BLaER1 treated with 17β-estradiol and CSF1 and Interleukin-3, amounts not matched to agents 10 nM and 100 nM (cell line): ENCODE data around the gene NRXN2.
A peak's percentile ranks its signal among the peaks of the same experiment; 100 is the strongest.

ENCODE experiments used
- H3K27ac ChIP-seq, 11 experiments: shearing (Covaris generic); formaldehyde crosslinking; 2 replicates each; pipeline ENCODE4 v1.8.1; 2022
- H3K27me3 ChIP-seq, 11 experiments: shearing (Covaris generic); formaldehyde crosslinking; 2 replicates each; pipeline ENCODE4 v1.8.1; 2022
- H3K36me3 ChIP-seq, 11 experiments: shearing (Covaris generic); formaldehyde crosslinking; 2 replicates each; pipeline ENCODE4 v1.8.1; 2022
- H3K4me1 ChIP-seq, 10 experiments: shearing (Covaris generic); formaldehyde crosslinking; 2 replicates each; pipeline ENCODE4 v1.8.1; 2022
- H3K4me2 ChIP-seq, 11 experiments: shearing (Covaris generic); formaldehyde crosslinking; 2 replicates each; pipeline ENCODE4 v1.8.1; 2022
- H3K4me3 ChIP-seq, 10 experiments: shearing (Covaris generic); formaldehyde crosslinking; 2 replicates each; pipeline ENCODE4 v1.8.1; 2022
- H3K9ac ChIP-seq, 11 experiments: shearing (Covaris generic); formaldehyde crosslinking; 2 replicates each; pipeline ENCODE4 v1.8.1; 2022
- H3K9me3 ChIP-seq, 11 experiments: shearing (Covaris generic); formaldehyde crosslinking; replicated peaks in 1 of 11; 2 replicates each; pipeline ENCODE4 v1.8.1; 2022
- H4K20me1 ChIP-seq, 11 experiments: shearing (Covaris generic); formaldehyde crosslinking; 2 replicates each; pipeline ENCODE4 v1.8.1; 2022
- Cebpa-rat ChIP-seq, 11 experiments: shearing (Covaris generic); IDR thresholded peaks; 2 replicates each; pipeline ENCODE4 v1.8.1; 2022

The NRXN2 gene

GRCh38 chr11:64608046-64608445 lies 115.0 kb downstream of the NRXN2 start:
- H3K9ac ChIP-seq = peak overlapping the region in 9 of 11 experiments; percentile 11 to 79 (median 62); a peak in 15 of 22 replicates
- peaks cover 0 to 27% (median 0%) of the 10 kb centered on the region in 11 experiments; a peak in 8 of 22 replicates for H3K27me3 ChIP-seq
- peak overlapping the region; percentile 63 to 97 (median 91) for H3K4me2 ChIP-seq
- no peaks in the 10 kb centered on the region for H4K20me1 ChIP-seq
- H3K4me1 ChIP-seq = peaks cover 51 to 90% (median 80%) of the 10 kb centered on the region in 10 experiments
- no peaks in the 10 kb centered on the region for H3K36me3 ChIP-seq
- no peaks in the 10 kb centered on the region for H3K9me3 ChIP-seq
- H3K4me3 ChIP-seq = peak overlapping the region in 4 of 10 experiments; percentile 21 to 40 (median 32); a peak in 6 of 20 replicates
- no peak for TF ChIP-seq Cebpa-rat (IDR thresholded peaks at IDR 0.05)
- H3K27ac ChIP-seq = peak overlapping the region in 8 of 11 experiments; percentile 60 to 85 (median 76); a peak in 16 of 22 replicates

- H3K4me3 ChIP-seq = peak overlapping the region in 6 of 10 experiments; percentile 4 to 40 (median 26); a peak in 6 of 20 replicates
- H3K36me3 ChIP-seq = no peaks in the 10 kb centered on the region
- H3K9me3 ChIP-seq = no peaks in the 10 kb centered on the region
- TF ChIP-seq Cebpa-rat (IDR thresholded peaks at IDR 0.05) = no peak
- peaks cover 0 to 27% (median 0%) of the 10 kb centered on the region in 11 experiments; a peak in 8 of 22 replicates for H3K27me3 ChIP-seq
- H3K27ac ChIP-seq = peak overlapping the region in 8 of 11 experiments; percentile 60 to 85 (median 76); a peak in 16 of 22 replicates
- peaks cover 47 to 85% (median 75%) of the 10 kb centered on the region in 10 experiments for H3K4me1 ChIP-seq
- H3K4me2 ChIP-seq = peak overlapping the region; percentile 63 to 97 (median 91)
- H3K9ac ChIP-seq = peak overlapping the region in 9 of 11 experiments; percentile 11 to 79 (median 62); a peak in 17 of 22 replicates
- H4K20me1 ChIP-seq = no peaks in the 10 kb centered on the region
These were observed 115.5 kb downstream of the NRXN2 start for GRCh38 chr11:64607381-64607985.

GRCh38 chr11:64606796-64607380 lies 116.1 kb downstream of the NRXN2 start:
- H3K9ac ChIP-seq = peak overlapping the region in 8 of 11 experiments; percentile 38 to 79 (median 68); a peak in 17 of 22 replicates
- H4K20me1 ChIP-seq = no peaks in the 10 kb centered on the region
- peaks cover 0 to 27% (median 0%) of the 10 kb centered on the region in 11 experiments; a peak in 8 of 22 replicates for H3K27me3 ChIP-seq
- H3K4me1 ChIP-seq = peaks cover 41 to 83% (median 73%) of the 10 kb centered on the region in 10 experiments
- H3K4me2 ChIP-seq = peak overlapping the region; percentile 63 to 97 (median 91)
- peak overlapping the region in 8 of 11 experiments; percentile 60 to 85 (median 76); a peak in 15 of 22 replicates for H3K27ac ChIP-seq
- H3K9me3 ChIP-seq = no peaks in the 10 kb centered on the region
- TF ChIP-seq Cebpa-rat (IDR thresholded peaks at IDR 0.05) = no peak
- no peaks in the 10 kb centered on the region for H3K36me3 ChIP-seq
- peak overlapping the region in 3 of 10 experiments; percentile 4 to 40 (median 9); a peak in 4 of 20 replicates for H3K4me3 ChIP-seq

- H3K9me3 ChIP-seq = no peaks in the 10 kb centered on the region
- peak overlapping the region in 2 of 11 experiments; percentile 36 to 47; a peak in 3 of 22 replicates for H3K27ac ChIP-seq
- no peak for TF ChIP-seq Cebpa-rat (IDR thresholded peaks at IDR 0.05)
- H3K4me3 ChIP-seq = no peak overlapping the region
- H3K36me3 ChIP-seq = no peaks in the 10 kb centered on the region
- 0 out of 22 replicates have a peak overlapping the region, but pooled peaks of 1 of the 11 experiments have one; percentile 31 for H3K9ac ChIP-seq
- H3K4me1 ChIP-seq = peaks cover 32 to 78% (median 66%) of the 10 kb centered on the region in 10 experiments
- no peaks in the 10 kb centered on the region for H4K20me1 ChIP-seq
- H3K4me2 ChIP-seq = peak overlapping the region in 9 of 11 experiments; percentile 41 to 77 (median 62); a peak in 18 of 22 replicates
- peaks cover 0 to 27% (median 0%) of the 10 kb centered on the region in 11 experiments; a peak in 8 of 22 replicates for H3K27me3 ChIP-seq
These were observed 117.1 kb downstream of the NRXN2 start for GRCh38 chr11:64605656-64606585.

GRCh38 chr11:64605244-64605560 lies 117.8 kb downstream of the NRXN2 start:
- Histone ChIP-seq H3K27me3 (peaks cover 0 to 27% (median 0%) of the 10 kb centered on the region in 11 experiments; a peak in 8 of 22 replicates), H3K9me3 (no peaks in the 10 kb centered on the region), H3K9ac (no peak overlapping the region), H3K4me3 (no peak overlapping the region), H3K27ac (peak overlapping the region in 1 of 11 experiments; percentile 47; a peak in 2 of 22 replicates), H3K4me2 (peak overlapping the region in 9 of 11 experiments; percentile 41 to 77 (median 62); a peak in 18 of 22 replicates), H4K20me1 (no peaks in the 10 kb centered on the region), H3K4me1 (peaks cover 28 to 71% (median 59%) of the 10 kb centered on the region in 10 experiments), H3K36me3 (no peaks in the 10 kb centered on the region)
- TF ChIP-seq Cebpa-rat (IDR thresholded peaks at IDR 0.05) = no peak

GRCh38 chr11:64604458-64605243 lies 118.3 kb downstream of the NRXN2 start:
- Histone ChIP-seq H3K27me3 (peaks cover 0 to 27% (median 0%) of the 10 kb centered on the region in 11 experiments; a peak in 8 of 22 replicates), H3K27ac (peak overlapping the region in 1 of 11 experiments; percentile 6; a peak in 1 of 22 replicates), H3K4me1 (peaks cover 28 to 66% (median 53%) of the 10 kb centered on the region in 10 experiments), H3K9me3 (no peaks in the 10 kb centered on the region), H3K4me2 (peak overlapping the region in 9 of 11 experiments; percentile 41 to 77 (median 62); a peak in 16 of 22 replicates), H4K20me1 (no peaks in the 10 kb centered on the region), H3K4me3 (no peak overlapping the region), H3K9ac (no peak overlapping the region), H3K36me3 (no peaks in the 10 kb centered on the region)
- TF ChIP-seq Cebpa-rat (IDR thresholded peaks at IDR 0.05) = no peak

- no peak overlapping the region for H3K9ac ChIP-seq
- H3K27me3 ChIP-seq = peaks cover 0 to 23% (median 0%) of the 10 kb centered on the region in 11 experiments; a peak in 8 of 22 replicates
- H3K9me3 ChIP-seq = no peaks in the 10 kb centered on the region
- no peak overlapping the region for H3K4me2 ChIP-seq
- no peak for TF ChIP-seq Cebpa-rat (IDR thresholded peaks at IDR 0.05)
- no peak overlapping the region for H3K4me3 ChIP-seq
- no peaks in the 10 kb centered on the region for H4K20me1 ChIP-seq
- no peak overlapping the region for H3K27ac ChIP-seq
- H3K4me1 ChIP-seq = peaks cover 18 to 55% (median 43%) of the 10 kb centered on the region in 10 experiments
- no peaks in the 10 kb centered on the region for H3K36me3 ChIP-seq
These were observed 119.4 kb downstream of the NRXN2 start for GRCh38 chr11:64603411-64604110.
